Nucleus accumbens (tissue), 56 donors: Measurements from ENCODE around the gene MIPEP.
"Not testable (repeated sequence)": the region's sequence is repeated elsewhere in the genome, so short reads cannot be mapped to it uniquely, and the experiment has no call there.

Source experiments
- DNase-seq, 56 donors: peaks; one replicate each; lab custom pipeline; 2025; lab: John Stamatoyannopoulos, UW

MIPEP gene

GRCh38 chr13:23752111-23753001 lies 136.8 kb downstream of the MIPEP start:
- DNase-seq, result no peak

GRCh38 chr13:23751195-23751594 lies 138.0 kb downstream of the MIPEP start:
- DNase-seq, result no peak

GRCh38 chr13:23750383-23751121 lies 138.6 kb downstream of the MIPEP start:
- no peak for DNase-seq

GRCh38 chr13:23749288-23749873 lies 139.8 kb downstream of the MIPEP start:
- DNase-seq, result no peak

GRCh38 chr13:23748109-23748990 lies 140.8 kb downstream of the MIPEP start:
- DNase-seq, result no peak

- DNase-seq, result not testable (repeated sequence)
Observed at GRCh38 chr13:23746141-23746540, 143.1 kb downstream of the MIPEP start.

GRCh38 chr13:23744315-23744714 lies 144.9 kb downstream of the MIPEP start:
- DNase-seq, result no peak

GRCh38 chr13:23743278-23744076 lies 145.7 kb downstream of the MIPEP start:
- DNase-seq, result no peak

GRCh38 chr13:23741879-23742510 lies 147.2 kb downstream of the MIPEP start:
- DNase-seq, result no peak

- DNase-seq, result no peak
Observed at GRCh38 chr13:23740002-23740401, 149.2 kb downstream of the MIPEP start.

GRCh38 chr13:23739596-23739995 lies 149.6 kb downstream of the MIPEP start:
- DNase-seq, result no peak

- no peak for DNase-seq
Observed at GRCh38 chr13:23736541-23736940, 152.7 kb downstream of the MIPEP start.

GRCh38 chr13:23735329-23735728 lies 153.9 kb downstream of the MIPEP start:
- DNase-seq, result no peak

GRCh38 chr13:23731709-23732108 lies 157.5 kb downstream of the MIPEP start:
- no peak for DNase-seq

- DNase-seq, result no peak
Observed at GRCh38 chr13:23730251-23730650, 158.9 kb downstream of the MIPEP start.

GRCh38 chr13:23729531-23729930 lies 159.7 kb downstream of the MIPEP start:
- DNase-seq, result no peak

- no peak for DNase-seq
Observed at GRCh38 chr13:23728807-23729206, 160.4 kb downstream of the MIPEP start.

- no peak for DNase-seq
Observed at GRCh38 chr13:23725922-23726321, 163.3 kb downstream of the MIPEP start.
